Loucy (cell line): ENCODE data around the gene GCKR.

Source experiments
- EZH2phosphoT487 ChIP-seq: fragments of 200-600 bp; IDR thresholded peaks from 2 replicates; pipeline ENCODE4 v1.6.1; 2018; ENCODE audit warnings: antibody characterized with exemption, mild to moderate bottlenecking, moderate library complexity, borderline replicate concordance
- TF ChIP-seq, protein P1 (sequence below): fragments of 200-600 bp; sonication (generic); conservative IDR thresholded peaks from 2 replicates; pipeline ENCODE4 v1.5.1; 2014; ENCODE audit warnings: mild to moderate bottlenecking, antibody characterized with exemption, low read length

DNA sequence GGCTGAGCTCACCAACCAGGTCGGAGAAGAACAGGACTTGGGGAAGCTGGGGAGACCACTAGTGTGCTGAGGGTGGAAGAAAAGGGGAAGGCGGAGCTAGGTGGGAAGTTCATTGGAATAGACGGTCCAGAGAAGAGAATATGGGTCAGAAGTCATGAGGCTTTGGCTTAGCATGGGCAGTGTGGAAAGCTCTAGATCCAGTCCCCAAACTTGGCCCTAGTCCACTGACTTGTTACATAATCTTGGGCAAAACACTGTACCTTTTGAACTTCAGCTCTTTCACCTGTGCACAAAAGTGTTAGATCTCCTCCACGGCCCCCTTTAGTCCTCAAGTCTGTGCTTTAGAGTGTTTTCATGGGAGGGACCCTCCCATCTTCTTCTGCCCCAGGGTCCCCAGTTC, 10.7 kb downstream of the GCKR start:
- no peak for TF ChIP-seq EZH2phosphoT487
- TF ChIP-seq, protein P1, sequence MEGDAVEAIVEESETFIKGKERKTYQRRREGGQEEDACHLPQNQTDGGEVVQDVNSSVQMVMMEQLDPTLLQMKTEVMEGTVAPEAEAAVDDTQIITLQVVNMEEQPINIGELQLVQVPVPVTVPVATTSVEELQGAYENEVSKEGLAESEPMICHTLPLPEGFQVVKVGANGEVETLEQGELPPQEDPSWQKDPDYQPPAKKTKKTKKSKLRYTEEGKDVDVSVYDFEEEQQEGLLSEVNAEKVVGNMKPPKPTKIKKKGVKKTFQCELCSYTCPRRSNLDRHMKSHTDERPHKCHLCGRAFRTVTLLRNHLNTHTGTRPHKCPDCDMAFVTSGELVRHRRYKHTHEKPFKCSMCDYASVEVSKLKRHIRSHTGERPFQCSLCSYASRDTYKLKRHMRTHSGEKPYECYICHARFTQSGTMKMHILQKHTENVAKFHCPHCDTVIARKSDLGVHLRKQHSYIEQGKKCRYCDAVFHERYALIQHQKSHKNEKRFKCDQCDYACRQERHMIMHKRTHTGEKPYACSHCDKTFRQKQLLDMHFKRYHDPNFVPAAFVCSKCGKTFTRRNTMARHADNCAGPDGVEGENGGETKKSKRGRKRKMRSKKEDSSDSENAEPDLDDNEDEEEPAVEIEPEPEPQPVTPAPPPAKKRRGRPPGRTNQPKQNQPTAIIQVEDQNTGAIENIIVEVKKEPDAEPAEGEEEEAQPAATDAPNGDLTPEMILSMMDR = no peak
